GM21447 (cell line): ENCODE results near the gene ARL16.

Source experiments
- ATAC-seq: cut with Tn5 transposase; IDR thresholded peaks from one replicate; pipeline ENCODE4 v1.9.1; 2021; ENCODE audit not compliant: unreplicated experiment

ARL16 gene

DNA sequence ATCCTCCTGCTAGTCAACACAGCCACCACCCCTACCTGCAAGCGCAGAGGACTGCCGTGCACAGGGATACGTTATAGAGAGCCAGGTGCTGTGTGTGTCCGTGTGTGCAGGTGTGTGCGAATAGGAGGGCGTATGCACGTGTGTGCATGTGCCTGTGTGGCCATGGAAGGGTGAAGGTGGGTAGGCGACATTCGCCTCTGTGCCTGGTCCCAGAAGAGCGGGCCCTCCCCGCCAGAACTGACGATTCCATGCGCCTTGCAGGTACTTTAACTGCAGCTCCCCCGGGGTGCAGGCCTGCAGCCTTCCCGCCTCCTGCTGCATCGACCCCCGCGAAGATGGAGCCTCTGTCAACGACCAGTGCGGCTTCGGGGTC is 36.0 kb downstream of the ARL16 start:
- no peak for ATAC-seq

DNA sequence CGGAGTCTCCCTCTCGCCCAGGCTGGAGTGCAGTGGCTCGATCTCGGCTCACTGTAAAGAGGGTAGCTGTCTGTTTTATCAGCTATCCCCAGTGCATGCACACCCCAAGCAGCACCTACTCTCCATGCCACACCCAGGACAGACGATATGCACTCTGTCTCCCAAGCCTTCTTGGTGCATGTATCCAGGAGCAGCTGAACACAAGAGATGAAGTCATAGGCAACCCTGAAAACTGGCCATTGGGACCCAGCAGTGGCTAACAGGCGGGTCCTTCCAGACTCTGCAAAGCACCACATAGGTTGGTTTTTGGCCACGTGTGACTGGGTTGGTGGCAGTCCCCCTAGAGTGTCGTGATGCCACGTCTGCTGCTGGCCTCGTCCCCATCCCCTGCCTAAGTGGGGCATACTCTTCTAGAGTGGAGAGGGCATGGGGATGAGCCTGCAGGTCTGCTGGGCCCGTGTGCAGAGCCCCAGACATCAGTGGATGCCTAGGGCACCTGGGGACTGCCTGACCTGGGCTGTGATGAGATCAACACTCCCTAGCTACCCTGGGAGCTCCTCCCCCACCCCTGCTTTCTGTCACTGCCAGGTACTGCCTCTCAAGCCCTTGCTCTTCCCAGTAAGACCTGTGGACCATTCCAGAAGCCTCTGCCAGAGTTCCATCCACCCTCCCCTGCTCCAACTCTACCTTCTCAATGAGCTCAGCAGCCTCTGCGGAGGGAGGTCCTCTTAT is 36.6 kb downstream of the ARL16 start:
- no peak for ATAC-seq

DNA sequence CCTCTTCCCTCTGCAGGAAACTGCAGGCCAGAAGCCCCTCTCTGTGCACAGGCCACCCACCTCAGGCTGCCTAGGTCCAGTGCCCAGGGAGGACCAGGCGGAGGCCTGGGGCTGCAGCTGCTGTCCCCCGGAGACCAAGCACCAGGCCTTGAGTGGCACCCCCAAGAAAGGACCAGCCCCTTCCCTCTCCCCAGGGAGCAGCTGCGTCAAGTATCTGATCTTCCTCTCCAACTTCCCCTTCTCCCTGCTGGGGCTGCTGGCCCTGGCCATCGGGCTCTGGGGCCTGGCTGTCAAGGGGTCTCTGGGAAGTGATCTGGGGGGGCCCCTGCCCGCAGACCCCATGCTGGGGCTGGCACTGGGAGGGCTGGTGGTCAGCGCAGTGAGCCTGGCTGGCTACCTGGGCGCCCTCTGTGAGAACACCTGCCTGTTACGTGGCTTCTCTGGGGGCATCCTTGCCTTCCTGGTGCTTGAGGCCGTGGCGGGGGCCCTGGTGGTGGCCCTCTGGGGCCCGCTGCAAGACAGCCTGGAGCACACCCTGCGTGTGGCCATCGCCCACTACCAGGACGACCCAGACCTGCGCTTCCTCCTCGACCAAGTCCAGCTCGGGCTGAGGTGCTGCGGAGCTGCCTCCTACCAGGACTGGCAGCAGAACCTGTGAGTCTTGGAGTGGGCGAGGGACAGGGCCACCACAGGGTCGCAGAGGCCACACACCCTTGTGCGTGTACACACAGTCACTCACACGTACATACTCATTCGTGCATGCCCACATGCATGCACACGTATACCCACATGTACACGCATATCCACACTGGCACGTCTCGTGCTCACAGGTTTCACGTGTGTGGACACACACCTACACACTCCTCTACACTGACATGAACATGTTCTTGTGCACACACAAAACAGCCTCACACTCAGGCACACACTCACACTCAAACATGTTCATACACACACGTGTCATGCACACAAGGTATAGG is 38.3 kb downstream of the ARL16 start:
- no peak for ATAC-seq

DNA sequence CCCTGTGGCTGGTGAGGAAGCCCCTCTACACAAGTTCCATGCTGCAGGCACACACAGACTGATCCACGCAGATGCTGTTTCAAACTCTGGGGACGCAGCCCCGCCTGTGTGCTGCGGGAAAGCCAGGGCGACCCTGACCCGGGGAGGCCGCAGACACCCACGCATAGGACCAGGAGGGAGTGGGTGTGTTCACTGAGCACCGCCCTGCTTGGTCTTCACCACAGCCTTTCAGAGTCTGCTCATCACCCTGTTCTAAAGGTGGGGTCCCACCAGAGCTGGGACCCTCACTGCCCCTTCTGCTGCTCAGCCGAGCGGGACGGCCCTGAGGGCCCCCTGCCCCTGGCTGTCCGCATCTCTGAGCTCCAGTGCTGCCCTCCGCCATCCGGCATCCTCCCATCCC is 39.1 kb downstream of the ARL16 start:
- ATAC-seq = no peak

GRCh38 chr17:81641825-81642489 is 41.6 kb downstream of the ARL16 start:
- no peak for ATAC-seq

GRCh38 chr17:81640011-81640410 is 43.6 kb downstream of the ARL16 start:
- no peak for ATAC-seq

DNA sequence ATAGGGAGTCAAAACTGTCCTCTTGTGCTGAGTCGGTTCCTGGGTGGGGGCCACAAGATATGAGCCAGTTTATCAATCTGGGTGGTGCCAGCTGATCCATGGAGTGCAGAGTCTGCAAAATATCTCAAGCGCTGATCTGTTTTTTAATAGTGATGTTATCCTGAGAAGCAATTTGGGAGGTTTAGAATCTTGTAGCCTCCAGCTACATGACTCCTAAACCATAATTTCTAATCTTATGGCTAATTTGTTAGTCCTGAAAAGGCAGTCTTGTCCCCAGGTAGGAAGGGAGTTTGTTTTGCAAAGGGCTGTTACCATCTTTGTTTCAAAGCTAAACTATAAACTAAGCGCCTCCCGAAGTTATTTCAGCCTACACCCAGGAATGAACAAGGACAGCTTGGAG is 44.9 kb downstream of the ARL16 start:
- no peak for ATAC-seq

DNA sequence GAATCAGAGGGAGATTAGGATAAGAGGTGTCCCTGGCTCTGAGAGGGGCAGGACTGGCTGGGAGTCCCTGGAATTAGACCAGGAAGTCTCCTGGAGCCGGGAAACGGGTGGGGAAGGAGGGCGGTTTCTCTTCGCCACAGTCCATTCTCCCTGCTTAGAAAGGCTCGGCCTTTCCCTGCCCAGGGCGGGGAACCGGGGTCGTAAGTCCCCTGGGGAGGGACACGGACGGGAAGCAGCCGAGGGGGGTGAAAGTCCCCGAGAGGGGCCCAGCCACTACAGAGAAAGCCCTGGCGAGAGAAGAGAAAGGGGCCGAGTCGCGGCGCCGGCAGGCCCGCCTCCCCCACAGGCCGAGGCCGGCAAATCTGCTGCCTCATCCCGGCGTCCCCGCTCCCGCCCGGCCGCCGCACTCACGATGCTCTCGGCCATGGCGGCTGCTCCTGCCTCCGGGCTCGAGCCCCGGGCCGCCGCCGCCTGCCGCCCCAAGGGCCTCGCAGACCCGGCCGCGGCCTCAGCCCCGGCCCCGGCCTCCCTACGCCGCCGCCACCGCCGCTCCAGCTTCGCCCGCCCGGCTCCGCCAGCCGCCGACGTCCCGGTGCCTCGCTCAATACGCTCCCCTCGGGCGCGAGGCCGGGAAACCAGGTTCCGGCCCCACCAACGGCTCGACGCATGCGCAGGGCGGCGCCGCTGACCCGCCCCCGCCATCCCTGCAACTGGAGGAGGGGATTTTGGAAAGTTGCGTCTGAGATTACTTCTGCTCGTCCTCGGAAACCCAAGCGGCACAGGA is 46.9 kb downstream of the ARL16 start, which contains the start of the genes NPLOC4 and TSPAN10:
Gene NPLOC4 (minus strand): TSS at position 608 of the 784 bp plus-strand sequence. CDS start 182 bp downstream, at position 426.
Gene TSPAN10 (plus strand): TSS at position 692 of the 784 bp plus-strand sequence. CDS start 5,217 bp downstream, outside the sequence.
- no peak for ATAC-seq

DNA sequence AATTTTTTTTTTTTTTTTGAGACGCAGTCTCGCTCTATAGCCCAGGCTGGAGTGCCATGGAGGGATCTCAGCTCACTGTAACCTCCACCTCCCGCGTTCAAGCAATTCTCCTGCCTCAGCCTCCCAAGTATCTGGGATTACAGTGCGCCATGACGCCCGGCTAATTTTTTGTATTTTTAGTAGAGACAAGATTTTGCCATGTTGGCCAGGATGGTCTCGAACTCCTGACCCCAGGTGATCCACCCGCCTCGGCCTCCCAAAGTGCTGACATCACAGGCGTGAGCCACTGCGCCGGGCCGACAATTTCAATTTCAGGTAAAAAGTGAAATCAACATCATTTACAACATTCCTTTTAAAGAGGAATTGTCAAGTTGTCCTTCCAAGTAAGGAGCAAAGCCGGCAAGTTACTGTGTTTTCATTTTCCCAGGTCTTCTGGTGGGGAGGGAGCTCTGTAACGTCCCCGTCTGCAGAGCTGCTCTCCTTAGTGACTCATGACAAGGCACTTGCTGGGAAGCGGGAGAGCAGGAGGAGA is 47.6 kb downstream of the ARL16 start:
- no peak for ATAC-seq

- no peak for ATAC-seq
Observed at GRCh38 chr17:81635431-81635830, 48.2 kb downstream of the ARL16 start.

DNA sequence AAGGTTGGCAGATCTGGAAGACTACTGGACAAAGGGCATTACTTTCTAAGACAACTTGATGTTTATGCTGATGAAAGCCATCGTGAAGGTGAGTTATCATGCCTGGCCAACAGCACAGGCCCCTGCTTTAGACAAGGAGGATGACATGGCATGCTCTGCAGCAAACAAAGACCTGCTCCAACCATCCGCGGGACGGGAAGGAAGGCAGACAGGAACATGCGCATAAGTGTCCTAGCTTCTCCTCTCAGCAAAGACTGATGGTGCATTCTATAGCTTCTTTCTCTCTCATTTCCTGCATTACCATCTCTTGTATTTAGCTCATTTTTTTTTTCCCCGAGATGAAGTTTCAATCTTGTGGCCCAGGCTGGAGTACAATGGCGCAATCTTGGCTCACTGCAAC is 52.1 kb downstream of the ARL16 start:
- ATAC-seq = no peak
